ENCODE measurements around the gene CDH4.

CDH4 gene

DNA sequence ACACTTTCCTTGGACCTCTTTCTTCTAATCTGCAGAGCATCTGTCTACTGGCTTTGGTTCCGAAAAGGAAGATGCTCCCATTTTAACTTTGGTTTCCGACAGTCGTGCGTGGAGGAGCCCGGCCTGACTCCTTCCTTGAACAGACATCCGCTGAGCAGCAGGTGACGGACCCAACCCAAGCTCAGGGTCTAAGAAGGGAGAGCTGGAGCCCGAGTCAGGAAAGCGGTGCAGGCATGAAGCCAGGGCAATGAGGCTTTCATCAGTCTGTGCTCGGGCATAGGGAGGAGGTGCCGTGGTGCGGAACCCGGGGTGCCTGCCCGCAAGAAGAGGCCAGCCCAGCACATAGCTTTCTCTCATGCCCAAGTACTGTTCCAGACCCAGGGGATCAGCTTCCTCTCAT is 109.4 kb downstream of the CDH4 start:
- DNase-seq, result no peak

DNA sequence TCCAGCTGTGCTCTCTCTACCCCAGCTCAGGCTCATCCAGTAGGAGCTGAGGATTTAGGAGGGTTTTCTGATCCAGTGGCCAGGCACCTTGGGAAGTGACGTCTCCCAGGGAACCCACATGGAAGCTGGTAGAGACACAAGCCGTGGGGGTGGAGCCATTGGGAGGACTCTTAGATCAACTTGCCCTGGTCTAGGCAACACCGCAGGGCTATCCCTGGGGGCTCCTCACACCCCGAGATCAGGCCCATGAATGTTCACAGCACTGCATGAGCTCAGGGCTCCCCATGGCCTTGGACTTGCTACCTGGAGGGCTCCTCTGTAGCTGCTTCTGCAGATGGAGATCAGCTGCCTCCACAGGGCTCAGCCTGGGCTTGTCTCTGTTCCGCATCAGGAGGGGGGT is 112.1 kb downstream of the CDH4 start:
- DNase-seq, result no peak

DNA sequence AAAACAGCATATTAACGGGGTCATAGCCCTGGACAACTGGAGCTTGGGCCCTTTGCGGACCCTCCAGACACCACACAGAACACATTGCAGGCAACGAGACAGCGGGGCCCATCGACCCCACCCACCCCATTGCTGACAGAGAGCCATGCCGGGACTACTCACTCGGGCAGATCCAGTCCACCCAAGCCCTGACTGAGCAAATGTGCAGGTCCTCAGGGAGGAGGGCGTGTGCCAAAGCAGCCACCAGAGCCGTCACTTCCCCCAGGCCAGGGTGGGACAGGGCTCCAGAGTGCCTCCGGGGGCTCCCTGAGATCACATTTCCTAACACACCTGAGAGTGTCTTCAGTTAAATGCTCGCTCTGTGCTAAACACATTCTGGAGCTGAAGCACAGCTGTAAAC is 114.9 kb downstream of the CDH4 start:
- DNase-seq, result no peak

DNA sequence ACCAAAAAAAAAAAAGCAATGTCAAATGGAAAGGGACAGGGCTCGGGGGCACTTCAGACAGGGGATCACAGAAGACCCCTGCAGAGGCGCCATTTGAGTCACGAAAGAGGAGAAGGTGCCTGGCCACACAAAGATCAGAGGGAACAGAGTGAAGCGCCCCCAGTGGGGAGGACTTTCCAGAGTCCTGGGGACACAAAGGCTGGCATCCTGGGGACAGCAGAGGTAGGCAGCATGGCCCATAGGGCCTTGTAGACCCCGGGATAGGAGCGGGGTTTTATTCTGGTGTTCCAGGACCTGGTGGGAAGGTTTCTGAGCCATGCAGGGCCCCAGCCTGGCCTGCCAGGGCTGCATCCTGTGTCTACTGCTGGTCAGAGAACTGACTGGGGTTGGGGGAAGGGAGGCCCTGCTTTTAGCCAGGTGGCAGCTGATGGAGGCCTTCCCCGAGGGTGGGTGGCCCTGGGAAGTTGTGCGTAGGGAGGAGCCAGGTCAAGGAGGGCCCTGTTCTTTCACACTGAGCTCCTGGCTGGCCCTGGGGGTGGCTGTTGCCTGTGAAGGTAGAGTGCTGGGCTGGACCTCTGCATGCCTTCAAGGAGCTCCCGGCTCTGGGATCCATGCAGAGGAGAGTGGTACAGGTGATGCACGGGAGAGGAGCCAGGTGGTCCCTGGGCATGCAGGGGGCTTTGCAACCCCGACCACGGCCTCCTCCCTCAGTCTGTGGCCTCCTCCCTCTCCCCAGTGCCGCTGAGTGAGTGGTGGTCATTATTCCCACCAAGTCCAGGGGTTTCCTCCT is 117.9 kb downstream of the CDH4 start:
- DNase-seq, result no peak

DNA sequence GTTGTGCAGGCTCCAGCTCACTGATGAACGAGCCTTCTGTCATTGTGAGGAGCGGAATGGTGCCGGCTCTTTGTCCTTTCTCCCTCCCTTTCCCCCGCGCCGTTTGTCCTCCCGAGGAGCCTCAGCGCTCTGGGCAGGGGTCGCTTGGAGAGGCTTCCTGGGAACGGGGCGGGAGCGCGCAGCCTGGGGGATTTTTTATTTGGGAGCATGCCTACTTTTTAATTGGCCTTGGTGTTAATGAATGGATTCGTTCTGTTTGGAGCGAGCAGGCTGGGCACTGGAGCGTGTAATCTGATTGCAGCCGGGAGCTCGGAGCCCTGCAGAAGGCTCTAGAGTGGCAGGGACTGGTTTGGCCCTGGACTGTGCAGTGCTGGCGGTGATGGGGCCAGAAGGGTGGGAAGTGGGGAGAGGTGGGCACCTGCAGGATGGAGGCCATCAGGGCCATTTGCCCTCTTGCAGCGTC is 118.8 kb downstream of the CDH4 start:
- DNase-seq, result no peak

DNA sequence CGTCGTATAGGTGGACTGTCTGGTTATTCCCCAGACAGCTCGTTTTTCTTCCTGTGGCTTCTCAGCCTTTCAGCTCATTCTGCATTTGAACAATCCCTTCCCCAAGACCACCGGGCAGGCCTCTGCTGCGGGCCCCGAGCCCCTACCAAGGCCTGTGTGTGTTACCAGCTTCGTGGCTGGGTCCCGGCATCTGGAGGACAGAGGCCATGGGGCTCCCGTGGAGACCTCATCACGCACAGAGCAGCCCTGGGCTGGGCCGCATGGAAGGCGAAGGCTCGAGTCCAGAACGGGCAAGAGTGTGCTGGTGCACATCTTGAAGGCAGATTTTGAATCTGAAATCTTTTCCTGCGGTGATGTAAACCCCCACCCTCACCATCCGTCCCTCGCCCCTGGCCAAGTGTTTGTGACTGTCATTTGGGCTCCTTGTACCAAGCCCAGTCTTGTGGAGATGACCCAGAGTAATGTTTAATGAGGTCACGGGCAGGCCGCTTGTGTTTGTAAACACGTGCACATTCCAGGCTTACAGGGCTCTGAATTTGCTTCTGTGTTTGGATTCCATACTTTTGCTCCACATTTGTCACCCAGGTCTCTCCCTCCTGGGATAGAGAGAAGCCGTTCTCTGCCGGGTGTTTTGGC is 119.6 kb downstream of the CDH4 start:
- no peak for DNase-seq

DNA sequence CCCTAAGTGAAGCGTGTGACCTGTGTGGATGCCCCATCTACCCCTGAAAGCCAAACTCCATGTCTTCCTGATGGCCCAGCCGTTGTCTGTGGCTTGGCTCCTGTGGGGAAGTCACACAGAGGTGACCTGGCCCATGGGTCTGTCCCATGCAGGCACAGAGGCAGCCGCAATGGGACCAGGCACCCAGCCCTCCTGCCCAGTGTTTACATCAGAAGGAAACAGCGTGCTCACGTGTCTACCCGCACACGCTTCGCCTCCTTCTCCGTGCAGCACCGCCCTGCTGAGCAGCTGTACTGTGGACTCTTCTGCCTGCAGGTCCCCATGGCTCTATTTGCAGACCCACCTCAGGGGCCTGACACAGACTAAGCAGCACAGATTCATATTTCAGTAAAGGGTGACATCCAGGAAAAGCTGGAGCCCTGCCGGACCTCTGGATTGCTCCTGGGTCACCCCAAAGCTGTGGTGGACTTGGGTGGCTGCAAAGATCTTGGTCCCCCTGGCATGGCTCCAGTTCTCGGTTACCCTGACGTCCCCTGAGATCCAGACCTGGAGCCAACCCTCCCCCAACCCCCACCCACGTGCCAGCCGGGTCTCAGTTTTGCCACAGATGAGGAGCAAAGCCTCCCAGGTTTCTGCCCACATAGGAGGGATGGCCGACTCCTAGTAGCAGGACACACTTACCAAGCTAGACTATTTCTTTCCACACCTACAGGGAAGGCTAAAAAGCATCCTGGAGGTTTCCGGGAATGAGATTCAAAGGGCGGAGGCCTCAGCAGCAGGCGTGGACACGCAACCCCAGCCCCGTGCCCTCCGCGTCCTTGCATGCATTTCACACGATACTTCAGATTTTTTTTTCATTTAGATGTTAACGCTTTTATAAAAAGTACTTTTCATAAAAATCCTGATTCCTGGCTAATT is 120.3 kb downstream of the CDH4 start:
- DNase-seq, result no peak

DNA sequence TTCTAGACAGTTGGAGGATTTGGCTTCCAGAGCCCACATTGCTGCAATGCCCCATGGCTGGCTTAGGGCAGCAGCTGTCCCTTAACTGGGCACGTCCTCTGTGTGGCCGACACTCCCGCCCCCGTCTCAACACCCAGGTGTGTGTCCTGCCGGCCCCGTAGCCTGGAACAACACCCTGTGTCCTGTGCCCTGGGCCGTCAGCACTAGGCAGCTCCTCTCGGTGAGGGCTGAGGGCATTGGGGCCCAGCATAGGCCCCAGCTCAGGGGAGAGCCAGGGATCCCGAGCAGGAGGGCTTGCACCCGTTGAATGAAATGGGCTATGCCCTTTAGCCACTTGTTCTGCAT is 121.0 kb downstream of the CDH4 start:
- DNase-seq, result no peak

DNA sequence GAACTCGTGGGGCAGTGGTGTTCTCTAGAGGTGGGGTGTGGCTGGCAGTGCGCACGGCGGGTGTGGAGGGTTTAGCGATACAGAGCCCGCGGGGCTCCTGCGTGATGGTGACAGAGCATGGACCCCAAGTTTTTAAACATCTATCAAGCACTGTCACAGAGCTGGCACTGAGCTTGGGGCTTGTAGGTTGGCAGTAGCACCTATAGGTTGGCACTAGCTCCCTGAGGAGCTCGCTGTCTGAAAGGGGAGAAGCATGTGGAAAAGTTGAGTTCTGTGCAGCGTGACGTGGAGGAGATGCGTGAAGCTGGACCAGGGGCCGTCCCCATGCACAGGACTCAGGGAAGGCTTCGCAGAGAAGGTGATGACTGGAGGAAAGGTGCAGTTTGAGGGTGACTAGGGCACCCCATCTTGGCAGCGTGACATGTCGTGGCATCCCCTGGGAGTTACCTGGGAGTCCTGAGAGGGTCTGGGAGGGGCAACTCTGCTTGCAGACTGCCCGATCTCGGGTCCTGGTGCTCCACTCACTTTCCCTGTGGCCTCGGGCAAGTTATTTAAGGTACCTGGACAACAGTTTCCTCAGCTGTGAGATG is 122.0 kb downstream of the CDH4 start:
- DNase-seq, result no peak

DNA sequence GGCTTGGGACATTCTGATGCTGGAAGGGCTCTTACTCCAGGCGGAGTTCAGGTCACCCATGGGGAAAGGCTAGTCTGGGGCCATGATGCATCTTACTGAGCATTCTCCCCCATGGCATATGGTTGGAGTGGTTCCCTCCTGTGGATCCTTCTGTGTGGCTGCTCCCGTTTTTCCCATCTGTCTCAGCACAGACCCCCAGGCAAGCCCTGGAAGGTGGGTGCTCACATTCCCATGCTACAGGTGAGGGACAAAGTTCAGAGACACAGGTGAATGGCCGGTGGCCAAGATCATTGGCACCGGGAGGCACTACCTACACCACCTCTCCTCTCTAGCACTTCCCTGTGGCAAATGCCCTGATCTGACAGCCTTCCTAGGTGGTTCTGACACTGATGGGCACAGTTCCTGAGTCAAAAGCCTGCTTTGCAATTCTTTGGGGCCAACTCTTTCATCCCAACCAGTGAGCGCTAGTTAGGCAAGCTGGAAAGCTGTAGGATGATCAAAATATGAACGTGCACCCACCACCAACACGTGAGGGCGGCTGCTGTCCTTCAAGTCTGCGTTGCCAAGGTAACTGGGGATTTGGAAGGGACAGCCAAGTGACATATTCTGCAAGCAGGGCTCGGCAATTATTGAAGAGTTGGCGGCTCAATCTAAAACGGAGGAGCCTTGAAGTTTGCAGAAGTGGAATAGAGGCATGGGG is 124.6 kb downstream of the CDH4 start:
- no peak for DNase-seq

DNA sequence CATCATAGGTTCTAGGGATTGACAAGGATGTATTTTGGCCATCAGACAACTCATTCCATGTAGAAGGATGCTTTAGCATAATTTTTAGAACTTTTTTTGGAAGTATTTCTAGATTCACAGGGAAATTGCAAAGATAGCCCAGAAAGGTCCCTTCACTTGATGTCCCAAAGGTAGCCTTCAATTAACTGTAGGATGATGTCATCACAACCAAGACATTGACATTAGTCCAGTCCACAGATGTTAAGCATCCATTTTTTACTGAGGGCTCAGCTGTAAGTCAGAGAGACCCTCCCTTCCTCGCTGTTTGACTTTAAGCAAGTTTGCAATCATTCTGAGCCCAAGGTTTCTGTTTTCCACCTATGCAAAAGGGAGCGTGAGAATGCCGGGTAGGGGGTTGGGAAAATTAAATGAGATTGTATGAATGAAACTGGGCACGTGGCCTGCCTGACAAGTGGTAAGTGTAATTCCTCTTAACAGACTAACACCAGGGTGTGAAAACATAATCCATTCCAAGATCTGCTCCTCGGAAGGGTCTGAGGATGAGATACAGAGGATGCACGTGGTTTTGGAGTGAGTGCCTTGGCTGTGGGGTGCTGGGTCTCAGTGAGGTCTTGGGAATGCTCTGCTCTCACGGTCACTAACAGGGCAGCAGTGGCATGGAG is 126.8 kb downstream of the CDH4 start:
- DNase-seq, result no peak

DNA sequence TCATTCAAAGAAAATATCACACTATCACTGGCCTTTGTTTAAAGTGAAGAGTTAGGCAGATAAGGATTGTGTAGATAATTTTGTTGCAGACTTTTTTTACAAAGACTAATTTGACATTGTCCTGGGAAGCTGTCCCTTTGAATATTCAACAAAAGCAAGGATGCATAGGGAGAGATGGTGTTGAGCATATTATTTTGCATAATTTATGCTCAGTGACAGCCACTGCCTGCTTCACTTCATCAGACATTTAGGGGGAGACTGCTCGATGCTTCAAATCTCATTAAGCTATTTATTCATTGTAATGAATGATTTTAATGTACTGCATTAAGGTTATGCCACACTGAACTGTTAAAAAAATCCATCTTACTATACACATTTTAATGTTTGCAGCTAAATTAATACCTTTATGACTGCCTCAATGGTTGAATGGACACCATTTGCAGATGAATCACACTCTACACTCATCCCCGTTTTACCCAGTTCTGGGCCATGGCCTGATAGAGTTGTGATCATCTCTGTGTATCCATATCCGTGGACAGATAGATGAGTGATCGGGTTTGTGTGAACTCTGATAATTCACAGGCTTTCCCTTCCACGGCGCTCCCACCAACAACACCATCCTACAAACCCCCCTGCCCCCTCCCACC is 128.0 kb downstream of the CDH4 start:
- DNase-seq, result no peak

DNA sequence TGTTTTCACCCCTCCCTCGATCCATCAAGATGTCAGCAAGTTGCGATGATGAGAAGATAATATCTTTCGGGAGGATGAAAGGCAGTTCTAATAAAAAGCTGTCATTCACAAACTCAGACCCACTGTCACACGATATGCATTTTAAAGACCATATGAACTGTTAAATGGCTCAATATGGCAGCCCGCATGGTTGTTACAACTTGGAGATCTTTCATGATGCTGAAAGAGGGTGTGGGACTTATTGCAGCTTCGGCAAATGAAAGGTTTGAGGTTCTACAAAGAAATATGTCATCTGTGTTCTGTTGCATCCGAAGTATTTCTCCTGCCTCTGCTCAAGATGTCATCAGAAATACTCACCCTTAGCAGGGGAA is 128.5 kb downstream of the CDH4 start:
- no peak for DNase-seq

DNA sequence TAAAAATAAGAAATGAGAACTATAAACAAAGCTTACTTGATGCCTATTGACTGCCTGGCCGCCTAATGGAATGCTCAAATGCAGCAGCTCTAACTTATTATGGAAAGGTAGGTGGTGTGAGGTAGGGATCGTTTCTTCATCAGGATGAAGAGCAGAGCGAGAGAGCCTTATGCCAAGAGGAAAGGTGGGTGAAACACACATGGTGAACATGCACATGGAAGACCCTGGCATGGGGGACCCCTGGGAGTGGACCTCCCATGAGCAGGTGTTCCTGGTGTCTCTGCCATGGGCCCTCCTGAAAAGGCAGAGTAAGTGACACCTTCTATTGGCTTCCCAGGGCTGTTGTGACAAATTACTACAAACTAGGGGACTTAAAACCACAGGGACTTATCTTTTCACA is 130.1 kb downstream of the CDH4 start:
- no peak for DNase-seq

DNA sequence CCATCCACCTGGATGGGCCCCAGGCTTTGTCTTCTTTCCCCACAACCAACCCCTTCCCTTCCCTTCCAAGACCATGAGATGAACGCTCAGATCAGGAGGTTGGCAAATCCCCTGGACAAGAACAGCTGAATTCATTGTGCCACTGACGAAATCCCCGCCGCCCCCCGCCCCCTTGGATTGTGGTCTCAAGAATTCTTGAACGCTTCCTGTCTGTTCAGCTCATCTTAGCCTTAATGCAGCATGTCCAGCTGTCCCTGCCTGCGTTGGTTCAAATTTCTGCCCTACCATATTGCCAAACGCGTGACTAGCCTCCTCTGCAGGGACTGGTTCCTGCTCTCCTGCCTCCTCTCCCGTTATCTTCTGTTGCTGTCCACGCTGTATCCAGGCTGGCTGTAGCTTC is 133.2 kb downstream of the CDH4 start:
- DNase-seq, result no peak

DNA sequence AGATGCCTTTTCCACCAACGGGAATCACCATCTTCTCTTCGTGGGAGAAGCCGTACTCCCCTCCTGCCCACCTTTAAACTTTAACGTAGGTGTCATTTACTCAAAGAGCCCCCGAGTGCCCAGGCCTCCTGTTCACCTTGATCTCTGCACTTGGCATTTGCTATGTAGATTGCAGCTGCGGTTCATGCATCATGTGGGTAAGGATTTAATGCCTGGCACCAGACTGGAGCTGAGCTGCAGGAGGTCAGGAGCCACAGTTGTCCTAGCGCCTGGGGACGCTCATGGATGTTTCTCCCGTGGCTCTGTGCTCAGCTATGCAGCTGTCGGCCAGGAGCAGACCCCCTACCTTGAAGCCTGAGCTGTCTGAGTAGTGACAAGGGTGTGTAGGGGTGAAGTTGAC is 133.7 kb downstream of the CDH4 start:
- DNase-seq, result no peak

DNA sequence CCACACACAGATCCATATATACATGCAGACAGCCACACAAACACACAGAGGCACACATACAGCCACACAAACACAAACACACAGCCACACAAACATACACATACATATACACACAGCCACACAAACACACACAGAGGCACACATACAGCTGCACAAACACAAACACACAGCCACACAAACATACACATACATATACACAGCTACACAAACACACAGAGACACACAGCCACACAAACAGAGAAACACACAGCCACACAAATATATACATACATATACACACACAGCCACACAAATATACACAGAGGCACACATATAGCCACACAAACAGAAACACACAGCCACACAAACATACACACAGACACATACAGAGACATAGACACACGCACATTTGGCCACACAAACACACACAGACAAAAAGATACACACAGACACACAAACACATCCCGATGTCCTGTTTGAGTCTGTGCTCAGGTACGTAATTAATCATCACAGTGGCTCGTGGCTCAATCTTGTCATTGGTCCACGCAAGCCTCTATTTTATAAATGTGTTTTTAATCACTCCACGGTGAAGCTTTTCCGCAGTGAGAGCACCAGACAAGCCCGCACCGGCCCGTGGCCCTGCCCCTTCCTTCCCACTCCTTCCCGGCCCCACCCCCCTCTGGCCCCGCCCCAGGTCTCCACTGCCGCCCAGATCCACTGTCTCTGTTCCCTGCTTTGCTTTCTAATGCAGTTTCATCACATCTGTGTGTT is 135.3 kb downstream of the CDH4 start:
- DNase-seq, result peak; percentile 11

DNA sequence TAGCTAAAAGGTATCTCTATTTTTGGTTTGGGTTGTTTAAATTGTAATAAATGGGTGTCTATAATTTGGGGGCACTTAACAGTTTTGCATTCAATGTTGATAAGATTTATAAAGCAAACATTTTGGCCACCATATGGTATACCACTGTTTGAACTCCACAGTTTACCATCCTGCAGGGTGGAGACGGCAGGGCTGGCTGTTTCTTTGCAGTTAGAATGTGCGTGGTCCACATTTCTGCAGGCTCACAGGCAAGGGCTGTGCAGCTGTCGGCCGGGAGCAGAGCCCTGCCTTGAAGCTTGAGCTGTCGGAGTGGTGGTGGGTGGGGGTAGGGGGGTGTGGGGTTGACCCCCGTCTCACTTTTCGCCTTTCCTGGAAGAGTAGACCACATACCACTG is 135.9 kb downstream of the CDH4 start:
- no peak for DNase-seq

DNA sequence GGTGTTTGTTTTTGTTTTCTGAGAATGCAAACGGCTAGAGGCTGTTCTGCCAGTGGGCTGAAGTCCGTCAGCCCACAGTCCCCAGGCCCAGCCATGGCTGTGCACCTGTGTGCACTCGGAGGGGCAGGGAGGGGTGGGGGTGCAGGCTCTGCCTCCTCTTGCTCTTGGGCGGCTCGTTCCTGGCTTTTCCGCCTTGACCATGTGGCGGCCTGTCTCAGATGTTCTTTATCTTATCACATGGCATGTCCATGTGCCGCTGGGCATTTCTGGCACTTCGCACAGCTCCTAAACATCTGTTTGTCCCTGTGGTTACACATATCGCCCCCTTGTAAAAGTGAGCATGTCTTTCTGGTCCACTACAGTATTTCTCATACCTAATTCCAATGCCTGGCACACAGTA is 137.0 kb downstream of the CDH4 start:
- no peak for DNase-seq

DNA sequence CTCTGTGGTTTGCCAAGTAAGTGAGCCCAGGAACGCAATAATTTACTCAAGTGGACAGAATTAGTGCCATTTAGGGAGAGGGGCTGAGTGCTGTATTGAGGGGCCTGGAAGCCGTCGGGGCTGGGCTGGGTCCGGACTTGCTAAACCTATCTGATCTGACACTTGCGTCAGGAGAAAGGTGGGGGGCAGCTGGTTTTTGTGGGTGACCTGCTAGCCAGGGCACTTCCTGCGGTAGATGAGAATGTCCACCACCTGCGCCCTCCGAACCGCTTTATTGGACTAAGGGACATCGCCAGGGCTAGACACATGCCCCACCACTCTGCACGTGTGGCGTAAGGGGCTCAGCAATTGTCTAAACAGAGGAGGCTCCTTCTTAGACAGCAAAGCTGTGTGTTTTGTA is 139.1 kb downstream of the CDH4 start:
- no peak for DNase-seq

All from hematopoietic multipotent progenitor cell treated with erythropoietin and hydrocortisone succinate and interleukin-3 and kit ligand, for 6 days (in vitro differentiated cells).